Gastroesophageal sphincter (tissue), 3 donors: Measurements from ENCODE around the gene ISG15.

Experiments used
- EP300 ChIP-seq: sonication (generic); formaldehyde crosslinking; IDR thresholded peaks from one replicate; pipeline ENCODE4 v1.6.1; 2017; ENCODE audit warnings: antibody characterized with exemption, mild to moderate bottlenecking
- POLR2A ChIP-seq, 2 donors: fragments of 450-650 bp; IDR thresholded peaks; one replicate each; pipeline ENCODE4 v1.6.1; 2017; ENCODE audit warnings: antibody characterized with exemption in 2 of 2, mild to moderate bottlenecking in 2 of 2, moderate library complexity in 1 of 2
- POLR2AphosphoS5 ChIP-seq: sonication (generic); formaldehyde crosslinking; IDR thresholded peaks from one replicate; pipeline ENCODE4 v1.6.1; 2017; ENCODE audit warnings: antibody characterized with exemption
- TF ChIP-seq, protein P1 (sequence below), 4 experiments: fragments of 200-600 bp in 2 of 4; fragments of 450-650 bp in 2 of 4; sonication (generic) in 1 of 4; IDR thresholded peaks; one replicate each; pipeline ENCODE4 v1.5.1; 2017 to 2019; ENCODE audit warnings: antibody characterized with exemption in 4 of 4, mild to moderate bottlenecking in 2 of 4, moderate library complexity in 2 of 4

DNA sequence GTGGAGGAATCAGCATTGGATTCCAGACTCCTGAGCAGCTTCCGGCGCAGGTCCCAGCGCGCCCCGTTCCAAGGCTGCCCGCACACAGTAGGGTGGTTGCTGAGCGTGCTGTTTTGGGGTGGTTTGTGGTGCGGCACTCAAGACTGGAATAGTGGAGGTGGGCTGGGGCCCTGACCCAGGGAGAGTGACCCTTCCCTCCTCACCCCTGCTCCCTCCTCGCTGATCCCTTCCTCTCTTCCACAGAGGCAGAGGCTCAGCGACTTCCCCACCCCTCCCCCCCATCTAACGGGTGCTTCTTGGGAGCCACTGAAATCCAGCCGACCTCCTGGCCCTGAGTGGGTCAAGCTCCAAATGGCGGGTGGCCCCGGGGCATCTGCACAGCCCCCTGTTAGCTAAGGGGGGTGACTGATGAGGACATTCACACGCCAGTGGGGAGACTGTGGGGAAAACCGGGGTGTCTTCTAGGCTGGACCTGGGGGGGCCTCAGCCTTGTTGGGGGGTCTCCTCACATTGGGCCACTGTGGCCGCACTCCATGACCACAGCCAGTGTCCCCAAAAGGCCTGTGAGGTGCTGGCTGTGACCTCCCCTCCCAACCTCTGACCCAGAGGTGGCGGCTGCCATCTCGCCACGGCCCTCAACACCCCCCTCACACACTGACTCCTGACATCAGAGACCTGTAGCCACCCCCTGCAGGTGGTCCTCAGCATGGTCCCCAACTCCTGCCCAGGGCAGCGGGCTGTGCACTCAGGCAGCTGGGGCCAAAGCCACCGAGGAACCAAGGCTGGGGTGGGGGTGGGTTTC lies 9.5 kb upstream of the ISG15 start:
- TF ChIP-seq, protein P1, sequence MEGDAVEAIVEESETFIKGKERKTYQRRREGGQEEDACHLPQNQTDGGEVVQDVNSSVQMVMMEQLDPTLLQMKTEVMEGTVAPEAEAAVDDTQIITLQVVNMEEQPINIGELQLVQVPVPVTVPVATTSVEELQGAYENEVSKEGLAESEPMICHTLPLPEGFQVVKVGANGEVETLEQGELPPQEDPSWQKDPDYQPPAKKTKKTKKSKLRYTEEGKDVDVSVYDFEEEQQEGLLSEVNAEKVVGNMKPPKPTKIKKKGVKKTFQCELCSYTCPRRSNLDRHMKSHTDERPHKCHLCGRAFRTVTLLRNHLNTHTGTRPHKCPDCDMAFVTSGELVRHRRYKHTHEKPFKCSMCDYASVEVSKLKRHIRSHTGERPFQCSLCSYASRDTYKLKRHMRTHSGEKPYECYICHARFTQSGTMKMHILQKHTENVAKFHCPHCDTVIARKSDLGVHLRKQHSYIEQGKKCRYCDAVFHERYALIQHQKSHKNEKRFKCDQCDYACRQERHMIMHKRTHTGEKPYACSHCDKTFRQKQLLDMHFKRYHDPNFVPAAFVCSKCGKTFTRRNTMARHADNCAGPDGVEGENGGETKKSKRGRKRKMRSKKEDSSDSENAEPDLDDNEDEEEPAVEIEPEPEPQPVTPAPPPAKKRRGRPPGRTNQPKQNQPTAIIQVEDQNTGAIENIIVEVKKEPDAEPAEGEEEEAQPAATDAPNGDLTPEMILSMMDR (IDR thresholded peaks at IDR 0.05) = no peak
- TF ChIP-seq EP300 (no peak), POLR2AphosphoS5 (no peak), POLR2A (IDR thresholded peaks at IDR 0.05) (no peak)
